HepG2 (cell line): Measurements from ENCODE around the gene TCFL5. TPM values are rescaled to one million over a fixed set of nuclear protein-coding genes. Genes with fewer than 3 reads are reported as not detected.
A peak's percentile ranks its signal among the peaks of the same experiment; 100 is the strongest.

Experiments
- ARNT ChIP-seq: fragments of 450-650 bp; IDR thresholded peaks from 2 replicates; pipeline ENCODE4 v1.6.1; 2017
- ATRX ChIP-seq: sonication (generic); formaldehyde crosslinking; IDR thresholded peaks from 2 replicates; pipeline ENCODE4 v1.4.0; 2020; ENCODE audit warnings: missing genetic modification reagents, borderline replicate concordance
- CBX2 ChIP-seq, 2 experiments: fragments of 200-600 bp in 1 of 2; sonication (generic); formaldehyde crosslinking in 1 of 2; IDR thresholded peaks; 2 replicates each; pipeline versions ENCODE4 v1.7.0 to v1.8.1; 2018 to 2022; ENCODE audit warnings: low read depth in 2 of 2, low read length in 1 of 2, mild to moderate bottlenecking in 1 of 2, missing genetic modification reagents in 1 of 2
- FOXC1 ChIP-seq: sonication (generic); formaldehyde crosslinking; IDR thresholded peaks from 2 replicates; pipeline ENCODE4 v1.8.0; 2022; ENCODE audit warnings: mild to moderate bottlenecking, missing genetic modification reagents, borderline replicate concordance
- KDM6A ChIP-seq: IDR thresholded peaks from 2 replicates; pipeline ENCODE4 v1.6.1; 2016; ENCODE audit warnings: low read depth
- KLF6 ChIP-seq: IDR thresholded peaks from 2 replicates; pipeline ENCODE4 v1.8.0; 2016; ENCODE audit warnings: missing biosample characterization, missing genetic modification reagents
- MED13 ChIP-seq: sonication (generic); formaldehyde crosslinking; IDR thresholded peaks from 2 replicates; pipeline ENCODE4 v1.5.0; 2020; ENCODE audit warnings: missing genetic modification reagents
- NFE2 ChIP-seq: sonication (generic); formaldehyde crosslinking; IDR thresholded peaks from 2 replicates; pipeline ENCODE4 v1.4.0; 2020; ENCODE audit warnings: missing genetic modification reagents
- XRCC5 ChIP-seq: fragments of 200-400 bp; formaldehyde crosslinking; optimal IDR thresholded peaks from 2 replicates; pipeline ENCODE3; 2017; ENCODE audit warnings: mild to moderate bottlenecking, low read length
- ZNF367 ChIP-seq: sonication (generic); formaldehyde crosslinking; IDR thresholded peaks from 2 replicates; pipeline ENCODE4 v1.4.0; 2020; ENCODE audit warnings: missing genetic modification reagents, borderline replicate concordance
- ZNF570 ChIP-seq: sonication (generic); formaldehyde crosslinking; IDR thresholded peaks from 2 replicates; pipeline ENCODE4 v1.4.0; 2020; ENCODE audit warnings: mild to moderate bottlenecking, missing genetic modification reagents, borderline replicate concordance
- ZNF616 ChIP-seq: sonication (generic); formaldehyde crosslinking; IDR thresholded peaks from 2 replicates; pipeline ENCODE4 v1.5.0; 2020; ENCODE audit warnings: low read depth, mild to moderate bottlenecking, missing genetic modification reagents
- ZNF644 ChIP-seq: IDR thresholded peaks from 2 replicates; pipeline ENCODE4 v1.6.1; 2016; ENCODE audit warnings: low read depth
- ZNF879 ChIP-seq: sonication (generic); formaldehyde crosslinking; IDR thresholded peaks from 2 replicates; pipeline ENCODE4 v1.8.1; 2023; ENCODE audit warnings: missing genetic modification reagents
- polyA plus RNA-seq, 8 experiments: library from polyadenylated mRNA; depleted of rRNA in 3 of 8; stranded (reverse) in 7 of 8; unstranded in 1 of 8; fragments of >200 nt; fragmentation: Illumina TruSeq in 4 of 8; extraction: Trizol in 4 of 8; gene quantifications; 2 replicates each; pipeline versions ENCODE4 v1.2.1 to v1.2.3, GENCODE V29; 2011 to 2016; ENCODE audit warnings: low read depth in 4 of 8, missing spikeins in 1 of 8, mixed read lengths in 1 of 8; ENCODE audit not compliant: insufficient read depth in 1 of 8
- total RNA-seq, 5 experiments: library from RNA; depleted of rRNA; stranded (reverse); fragments of >200 nt; fragmentation: Illumina TruSeq; extraction: Trizol; gene quantifications; 2 replicates each; pipeline ENCODE4 v1.2.3, GENCODE V29; 2016; ENCODE audit warnings: low read depth in 1 of 5
- TF ChIP-seq, protein P1 (sequence below): sonication (generic); formaldehyde crosslinking; IDR thresholded peaks from 2 replicates; pipeline ENCODE4 v1.4.0; 2020; ENCODE audit warnings: mild to moderate bottlenecking, missing genetic modification reagents, borderline replicate concordance
- TF ChIP-seq, protein P2 (sequence below): sonication (generic); formaldehyde crosslinking; conservative IDR thresholded peaks from 2 replicates; pipeline ENCODE4 v1.4.0; 2020; ENCODE audit warnings: mild to moderate bottlenecking, missing genetic modification reagents, moderate library complexity
- TF ChIP-seq, protein P3 (sequence below): sonication (generic); formaldehyde crosslinking; IDR thresholded peaks from 2 replicates; pipeline ENCODE4 v1.5.0; 2020; ENCODE audit warnings: mild to moderate bottlenecking, missing genetic modification reagents, borderline replicate concordance
- TF ChIP-seq, protein P4 (sequence below): sonication (generic); formaldehyde crosslinking; IDR thresholded peaks from 2 replicates; pipeline ENCODE4 v1.4.0; 2020; ENCODE audit warnings: mild to moderate bottlenecking, missing genetic modification reagents

Gene TCFL5
- total and polyA plus RNA-seq, 2 of the 13 experiments (the other 11 are each of a cell fraction or from before 2014, with no cell fraction given), result 14.8 to 20.0 TPM

DNA sequence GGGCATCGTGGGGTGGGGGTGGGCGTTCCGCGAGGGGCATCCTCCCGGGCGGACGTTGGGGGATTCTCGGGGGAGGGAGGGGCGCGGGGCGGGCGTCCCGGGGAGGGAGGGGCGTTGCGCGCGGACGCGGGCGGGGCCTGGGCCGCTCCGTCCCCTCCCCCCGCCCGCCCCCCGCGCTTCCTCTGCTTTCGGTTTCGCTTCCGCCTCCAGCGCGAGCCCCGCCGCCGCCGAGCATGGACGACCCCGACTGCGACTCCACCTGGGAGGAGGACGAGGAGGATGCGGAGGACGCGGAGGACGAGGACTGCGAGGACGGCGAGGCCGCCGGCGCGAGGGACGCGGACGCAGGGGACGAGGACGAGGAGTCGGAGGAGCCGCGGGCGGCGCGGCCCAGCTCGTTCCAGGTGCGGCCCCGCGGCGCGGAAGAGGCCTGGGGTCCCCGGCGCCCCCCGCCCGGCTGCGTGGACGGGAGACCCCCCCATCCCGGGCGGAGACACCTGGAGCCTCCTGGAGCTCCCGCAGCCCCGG, 56.9 kb downstream of the TCFL5 start, which contains the start of gene OGFR (continued):
- TF ChIP-seq, protein P1, sequence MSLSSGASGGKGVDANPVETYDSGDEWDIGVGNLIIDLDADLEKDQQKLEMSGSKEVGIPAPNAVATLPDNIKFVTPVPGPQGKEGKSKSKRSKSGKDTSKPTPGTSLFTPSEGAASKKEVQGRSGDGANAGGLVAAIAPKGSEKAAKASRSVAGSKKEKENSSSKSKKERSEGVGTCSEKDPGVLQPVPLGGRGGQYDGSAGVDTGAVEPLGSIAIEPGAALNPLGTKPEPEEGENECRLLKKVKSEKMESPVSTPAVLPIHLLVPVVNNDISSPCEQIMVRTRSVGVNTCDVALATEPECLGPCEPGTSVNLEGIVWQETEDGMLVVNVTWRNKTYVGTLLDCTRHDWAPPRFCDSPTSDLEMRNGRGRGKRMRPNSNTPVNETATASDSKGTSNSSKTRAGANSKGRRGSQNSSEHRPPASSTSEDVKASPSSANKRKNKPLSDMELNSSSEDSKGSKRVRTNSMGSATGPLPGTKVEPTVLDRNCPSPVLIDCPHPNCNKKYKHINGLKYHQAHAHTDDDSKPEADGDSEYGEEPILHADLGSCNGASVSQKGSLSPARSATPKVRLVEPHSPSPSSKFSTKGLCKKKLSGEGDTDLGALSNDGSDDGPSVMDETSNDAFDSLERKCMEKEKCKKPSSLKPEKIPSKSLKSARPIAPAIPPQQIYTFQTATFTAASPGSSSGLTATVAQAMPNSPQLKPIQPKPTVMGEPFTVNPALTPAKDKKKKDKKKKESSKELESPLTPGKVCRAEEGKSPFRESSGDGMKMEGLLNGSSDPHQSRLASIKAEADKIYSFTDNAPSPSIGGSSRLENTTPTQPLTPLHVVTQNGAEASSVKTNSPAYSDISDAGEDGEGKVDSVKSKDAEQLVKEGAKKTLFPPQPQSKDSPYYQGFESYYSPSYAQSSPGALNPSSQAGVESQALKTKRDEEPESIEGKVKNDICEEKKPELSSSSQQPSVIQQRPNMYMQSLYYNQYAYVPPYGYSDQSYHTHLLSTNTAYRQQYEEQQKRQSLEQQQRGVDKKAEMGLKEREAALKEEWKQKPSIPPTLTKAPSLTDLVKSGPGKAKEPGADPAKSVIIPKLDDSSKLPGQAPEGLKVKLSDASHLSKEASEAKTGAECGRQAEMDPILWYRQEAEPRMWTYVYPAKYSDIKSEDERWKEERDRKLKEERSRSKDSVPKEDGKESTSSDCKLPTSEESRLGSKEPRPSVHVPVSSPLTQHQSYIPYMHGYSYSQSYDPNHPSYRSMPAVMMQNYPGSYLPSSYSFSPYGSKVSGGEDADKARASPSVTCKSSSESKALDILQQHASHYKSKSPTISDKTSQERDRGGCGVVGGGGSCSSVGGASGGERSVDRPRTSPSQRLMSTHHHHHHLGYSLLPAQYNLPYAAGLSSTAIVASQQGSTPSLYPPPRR (CRISPR knock-in tag), result 0 out of 2 replicates have a peak, but pooled peaks have one; percentile 30
- TF ChIP-seq ZNF879 (CRISPR knock-in tag), result no peak
- TF ChIP-seq MED13 (CRISPR knock-in tag), result peak; percentile 28; the same call in 1 of the 2 replicates
- TF ChIP-seq ATRX (CRISPR knock-in tag), result no peak
- TF ChIP-seq FOXC1, result peak; percentile 56; the same call in 1 of the 2 replicates
- TF ChIP-seq ZNF616, result 0 out of 2 replicates have a peak, but pooled peaks have one; percentile 34
- TF ChIP-seq NFE2 (CRISPR knock-in tag), result no peak
- no peak for TF ChIP-seq KDM6A
- TF ChIP-seq, protein P2, sequence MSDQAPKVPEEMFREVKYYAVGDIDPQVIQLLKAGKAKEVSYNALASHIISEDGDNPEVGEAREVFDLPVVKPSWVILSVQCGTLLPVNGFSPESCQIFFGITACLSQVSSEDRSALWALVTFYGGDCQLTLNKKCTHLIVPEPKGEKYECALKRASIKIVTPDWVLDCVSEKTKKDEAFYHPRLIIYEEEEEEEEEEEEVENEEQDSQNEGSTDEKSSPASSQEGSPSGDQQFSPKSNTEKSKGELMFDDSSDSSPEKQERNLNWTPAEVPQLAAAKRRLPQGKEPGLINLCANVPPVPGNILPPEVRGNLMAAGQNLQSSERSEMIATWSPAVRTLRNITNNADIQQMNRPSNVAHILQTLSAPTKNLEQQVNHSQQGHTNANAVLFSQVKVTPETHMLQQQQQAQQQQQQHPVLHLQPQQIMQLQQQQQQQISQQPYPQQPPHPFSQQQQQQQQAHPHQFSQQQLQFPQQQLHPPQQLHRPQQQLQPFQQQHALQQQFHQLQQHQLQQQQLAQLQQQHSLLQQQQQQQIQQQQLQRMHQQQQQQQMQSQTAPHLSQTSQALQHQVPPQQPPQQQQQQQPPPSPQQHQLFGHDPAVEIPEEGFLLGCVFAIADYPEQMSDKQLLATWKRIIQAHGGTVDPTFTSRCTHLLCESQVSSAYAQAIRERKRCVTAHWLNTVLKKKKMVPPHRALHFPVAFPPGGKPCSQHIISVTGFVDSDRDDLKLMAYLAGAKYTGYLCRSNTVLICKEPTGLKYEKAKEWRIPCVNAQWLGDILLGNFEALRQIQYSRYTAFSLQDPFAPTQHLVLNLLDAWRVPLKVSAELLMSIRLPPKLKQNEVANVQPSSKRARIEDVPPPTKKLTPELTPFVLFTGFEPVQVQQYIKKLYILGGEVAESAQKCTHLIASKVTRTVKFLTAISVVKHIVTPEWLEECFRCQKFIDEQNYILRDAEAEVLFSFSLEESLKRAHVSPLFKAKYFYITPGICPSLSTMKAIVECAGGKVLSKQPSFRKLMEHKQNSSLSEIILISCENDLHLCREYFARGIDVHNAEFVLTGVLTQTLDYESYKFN (CRISPR knock-in tag), result no peak
- no peak for TF ChIP-seq ZNF367
- TF ChIP-seq ARNT, result no peak
- TF ChIP-seq, protein P3, sequence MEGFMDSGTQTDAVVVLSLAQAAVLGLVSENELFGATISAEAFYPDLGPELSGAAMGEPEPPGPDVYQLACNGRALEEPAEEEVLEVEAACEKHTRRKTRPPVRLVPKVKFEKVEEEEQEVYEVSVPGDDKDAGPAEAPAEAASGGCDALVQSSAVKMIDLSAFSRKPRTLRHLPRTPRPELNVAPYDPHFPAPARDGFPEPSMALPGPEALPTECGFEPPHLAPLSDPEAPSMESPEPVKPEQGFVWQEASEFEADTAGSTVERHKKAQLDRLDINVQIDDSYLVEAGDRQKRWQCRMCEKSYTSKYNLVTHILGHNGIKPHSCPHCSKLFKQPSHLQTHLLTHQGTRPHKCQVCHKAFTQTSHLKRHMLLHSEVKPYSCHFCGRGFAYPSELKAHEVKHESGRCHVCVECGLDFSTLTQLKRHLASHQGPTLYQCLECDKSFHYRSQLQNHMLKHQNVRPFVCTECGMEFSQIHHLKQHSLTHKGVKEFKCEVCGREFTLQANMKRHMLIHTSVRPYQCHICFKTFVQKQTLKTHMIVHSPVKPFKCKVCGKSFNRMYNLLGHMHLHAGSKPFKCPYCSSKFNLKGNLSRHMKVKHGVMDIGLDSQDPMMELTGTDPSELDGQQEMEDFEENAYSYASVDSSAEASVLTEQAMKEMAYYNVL (CRISPR knock-in tag), result no peak
- peak; percentile 26; the same call in 1 of the 2 replicates for TF ChIP-seq KLF6
- TF ChIP-seq CBX2 (IDR thresholded peaks at IDR 0.05; ENCODE audit: low read depth, low read length), result no peak
- TF ChIP-seq CBX2 (CRISPR knock-in tag; IDR thresholded peaks at IDR 0.05; ENCODE audit: low read depth), result no peak
- no peak for TF ChIP-seq ZNF644 (CRISPR knock-in tag)
- TF ChIP-seq ZNF570 (CRISPR knock-in tag), result no peak
- TF ChIP-seq, protein P4, sequence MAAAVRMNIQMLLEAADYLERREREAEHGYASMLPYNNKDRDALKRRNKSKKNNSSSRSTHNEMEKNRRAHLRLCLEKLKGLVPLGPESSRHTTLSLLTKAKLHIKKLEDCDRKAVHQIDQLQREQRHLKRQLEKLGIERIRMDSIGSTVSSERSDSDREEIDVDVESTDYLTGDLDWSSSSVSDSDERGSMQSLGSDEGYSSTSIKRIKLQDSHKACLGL (CRISPR knock-in tag), result peak; percentile 69; the same call in 1 of the 2 replicates
- no peak for TF ChIP-seq XRCC5
